Measurements from ENCODE around the gene PXMP2.
"Not testable (repeated sequence)": the region's sequence is repeated elsewhere in the genome, so short reads cannot be mapped to it uniquely, and the experiment has no call there.

The PXMP2 gene

GRCh38 chr12:132747395-132747794, 60.0 kb downstream of the PXMP2 start:
- no peak for DNase-seq (ENCODE audit: low read depth in 2 of 2, low spot score in 1 of 2)

GRCh38 chr12:132747896-132748295, 60.5 kb downstream of the PXMP2 start:
- no peak for DNase-seq (ENCODE audit: low read depth in 2 of 2, low spot score in 1 of 2)

- DNase-seq (ENCODE audit: low read depth in 2 of 2, low spot score in 1 of 2), result no peak
Measured at GRCh38 chr12:132748319-132748718, 60.9 kb downstream of the PXMP2 start.

- not testable (repeated sequence) for DNase-seq (ENCODE audit: low read depth in 2 of 2, low spot score in 1 of 2)
Measured at GRCh38 chr12:132753670-132754069, 66.3 kb downstream of the PXMP2 start.

- DNase-seq (ENCODE audit: low read depth in 2 of 2, low spot score in 1 of 2), result no peak
Measured at GRCh38 chr12:132754160-132754932, 67.0 kb downstream of the PXMP2 start.

Measured in stimulated activated CD8-positive, alpha-beta memory T cell treated with anti-CD3 and anti-CD28 coated beads, Interleukin-4, amount 100 ng/mL, for 1 hour (primary cell).